NCI-H2029 (cell line): ENCODE results near the gene ZFP36L2.

ENCODE experiments used
- DNase-seq: peaks from one replicate; lab custom pipeline; 2025; lab: John Stamatoyannopoulos, UW

ZFP36L2 gene

GRCh38 chr2:43226558-43226954 is at the start of gene ZFP36L2:
TSS of gene ZFP36L2 (minus strand) at chr2:43226606. CDS start at chr2:43226315, 291 bp downstream.
- DNase-seq, result peak; percentile 93

- DNase-seq, result no peak
Measured at GRCh38 chr2:43274721-43275120, 48.3 kb upstream of the ZFP36L2 start.

- no peak for DNase-seq
Measured at GRCh38 chr2:43274055-43274454, 47.6 kb upstream of the ZFP36L2 start.

GRCh38 chr2:43273529-43273928 is 47.1 kb upstream of the ZFP36L2 start:
- DNase-seq, result no peak

GRCh38 chr2:43270930-43271615 is 44.7 kb upstream of the ZFP36L2 start:
- DNase-seq, result no peak

GRCh38 chr2:43270461-43270860 is 44.1 kb upstream of the ZFP36L2 start:
- DNase-seq, result no peak

GRCh38 chr2:43269706-43270105 is 43.3 kb upstream of the ZFP36L2 start:
- no peak for DNase-seq

GRCh38 chr2:43269074-43269572 is 42.7 kb upstream of the ZFP36L2 start:
- DNase-seq, result no peak

- DNase-seq, result no peak
Measured at GRCh38 chr2:43268066-43268953, 41.9 kb upstream of the ZFP36L2 start.

- no peak for DNase-seq
Measured at GRCh38 chr2:43267381-43267780, 41.0 kb upstream of the ZFP36L2 start.

GRCh38 chr2:43266711-43267111 is 40.3 kb upstream of the ZFP36L2 start:
- peak; percentile 17 for DNase-seq

- no peak for DNase-seq
Measured at GRCh38 chr2:43265421-43265820, 39.0 kb upstream of the ZFP36L2 start.

- DNase-seq, result no peak
Measured at GRCh38 chr2:43265001-43265400, 38.6 kb upstream of the ZFP36L2 start.

GRCh38 chr2:43262951-43263350 is 36.5 kb upstream of the ZFP36L2 start:
- no peak for DNase-seq

GRCh38 chr2:43262239-43262638 is 35.8 kb upstream of the ZFP36L2 start:
- no peak for DNase-seq

GRCh38 chr2:43259512-43259911 is 33.1 kb upstream of the ZFP36L2 start:
- no peak for DNase-seq

- DNase-seq, result no peak
Measured at GRCh38 chr2:43258547-43259156, 32.2 kb upstream of the ZFP36L2 start.

- no peak for DNase-seq
Measured at GRCh38 chr2:43255296-43255910, 29.0 kb upstream of the ZFP36L2 start.

- DNase-seq, result no peak
Measured at GRCh38 chr2:43254331-43254730, 27.9 kb upstream of the ZFP36L2 start.

- no peak for DNase-seq
Measured at GRCh38 chr2:43251171-43251731, 24.8 kb upstream of the ZFP36L2 start.

GRCh38 chr2:43250015-43250414 is 23.6 kb upstream of the ZFP36L2 start:
- no peak for DNase-seq

- DNase-seq, result no peak
Measured at GRCh38 chr2:43248621-43249020, 22.2 kb upstream of the ZFP36L2 start.
